Type B pancreatic cell (in vitro differentiated cells): Measurements from ENCODE around the gene STX5. TPM values are rescaled to one million over a fixed set of nuclear protein-coding genes. Genes with fewer than 3 reads are reported as not detected.
A peak's percentile ranks its signal among the peaks of the same experiment; 100 is the strongest.
"Not testable (repeated sequence)": the region's sequence is repeated elsewhere in the genome, so short reads cannot be mapped to it uniquely, and the experiment has no call there.

Source experiments
- DNase-seq: peaks from one replicate; pipeline ENCODE4 v3.0.0; 2021; ENCODE audit warnings: mixed read lengths; ENCODE audit not compliant: unreplicated experiment; ENCODE audit errors: extremely low spot score
- H3K27ac Mint-ChIP-seq: 2 replicates; pipeline ENCODE4 v1.8.0; 2021; ENCODE audit warnings: mild to moderate bottlenecking, mixed read lengths
- H3K27me3 Mint-ChIP-seq: 2 replicates; pipeline ENCODE4 v1.8.0; 2021; ENCODE audit warnings: mixed read lengths
- H3K36me3 Mint-ChIP-seq: 2 replicates; pipeline ENCODE4 v1.8.0; 2021; ENCODE audit warnings: mixed read lengths
- H3K4me1 Mint-ChIP-seq: one replicate; pipeline ENCODE4 v1.8.0; 2021; ENCODE audit warnings: mixed read lengths; ENCODE audit not compliant: unreplicated experiment
- H3K4me3 Mint-ChIP-seq: 2 replicates; pipeline ENCODE4 v1.8.0; 2021; ENCODE audit warnings: mild to moderate bottlenecking, mixed read lengths
- H3K9me3 Mint-ChIP-seq: 2 replicates; pipeline ENCODE4 v1.8.0; 2021; ENCODE audit warnings: mixed read lengths
- total RNA-seq: library from RNA; stranded (reverse); gene quantifications from 2 replicates; pipeline ENCODE4 v1.2.1, GENCODE V29; 2021; ENCODE audit warnings: low replicate concordance
- TF ChIP-seq, protein P1 (sequence below): fragments of 200-600 bp; sonication (generic); conservative IDR thresholded peaks from 2 replicates; pipeline ENCODE4 v1.5.0; 2021; ENCODE audit warnings: antibody characterized with exemption, mild to moderate bottlenecking

STX5 gene
- total RNA-seq, 1 donor from 2014 or later = 42.4 TPM

DNA sequence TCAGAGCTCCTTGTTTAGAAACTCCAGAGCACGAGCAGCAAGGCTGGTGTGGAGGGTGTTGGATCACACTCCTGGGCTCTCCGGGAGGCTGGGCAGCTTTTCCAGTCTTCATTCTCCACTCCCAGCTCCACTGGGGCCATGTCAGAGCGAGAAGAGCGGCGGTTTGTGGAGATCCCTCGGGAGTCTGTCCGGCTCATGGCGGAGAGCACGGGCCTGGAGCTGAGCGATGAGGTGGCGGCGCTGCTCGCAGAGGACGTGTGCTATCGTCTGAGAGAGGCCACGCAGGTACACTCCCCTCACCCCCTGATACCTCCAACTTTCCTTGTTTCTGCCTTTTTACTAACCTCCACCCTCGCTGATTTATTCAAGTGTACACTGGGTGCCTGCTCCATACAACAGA, 56.2 kb downstream of the STX5 start:
- TF ChIP-seq, protein P1, sequence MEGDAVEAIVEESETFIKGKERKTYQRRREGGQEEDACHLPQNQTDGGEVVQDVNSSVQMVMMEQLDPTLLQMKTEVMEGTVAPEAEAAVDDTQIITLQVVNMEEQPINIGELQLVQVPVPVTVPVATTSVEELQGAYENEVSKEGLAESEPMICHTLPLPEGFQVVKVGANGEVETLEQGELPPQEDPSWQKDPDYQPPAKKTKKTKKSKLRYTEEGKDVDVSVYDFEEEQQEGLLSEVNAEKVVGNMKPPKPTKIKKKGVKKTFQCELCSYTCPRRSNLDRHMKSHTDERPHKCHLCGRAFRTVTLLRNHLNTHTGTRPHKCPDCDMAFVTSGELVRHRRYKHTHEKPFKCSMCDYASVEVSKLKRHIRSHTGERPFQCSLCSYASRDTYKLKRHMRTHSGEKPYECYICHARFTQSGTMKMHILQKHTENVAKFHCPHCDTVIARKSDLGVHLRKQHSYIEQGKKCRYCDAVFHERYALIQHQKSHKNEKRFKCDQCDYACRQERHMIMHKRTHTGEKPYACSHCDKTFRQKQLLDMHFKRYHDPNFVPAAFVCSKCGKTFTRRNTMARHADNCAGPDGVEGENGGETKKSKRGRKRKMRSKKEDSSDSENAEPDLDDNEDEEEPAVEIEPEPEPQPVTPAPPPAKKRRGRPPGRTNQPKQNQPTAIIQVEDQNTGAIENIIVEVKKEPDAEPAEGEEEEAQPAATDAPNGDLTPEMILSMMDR = no peak
- Mint-ChIP-seq H3K27ac (no peak overlapping the region), H3K9me3 (no peaks in the 10 kb centered on the region), H3K4me3 (no peak overlapping the region), H3K4me1 (peaks cover 6% of the 10 kb centered on the region), H3K27me3 (no peaks in the 10 kb centered on the region), H3K36me3 (peaks cover 12% of the 10 kb centered on the region)
- no peak for DNase-seq

DNA sequence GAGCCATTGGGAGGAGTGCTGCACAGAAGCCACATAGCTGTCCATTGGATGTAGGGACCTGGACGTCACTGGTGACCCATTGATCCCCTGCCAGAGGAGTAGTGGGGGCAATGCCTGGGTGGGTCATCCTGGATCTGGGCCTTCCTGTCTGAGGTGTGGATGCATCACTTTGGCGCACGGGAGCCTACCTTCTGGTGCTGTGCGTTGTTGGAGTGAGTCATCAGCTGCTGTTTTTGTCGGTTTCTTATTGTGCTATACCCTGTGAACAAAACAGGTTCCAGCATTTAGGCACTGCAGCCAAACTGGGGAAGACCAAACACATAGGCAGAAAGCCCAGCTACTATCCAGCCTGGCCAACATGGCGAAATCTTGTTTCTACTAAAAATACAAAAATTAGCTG, 57.4 kb downstream of the STX5 start:
- Mint-ChIP-seq H3K4me1 (peaks cover 17% of the 10 kb centered on the region), H3K27ac (no peak overlapping the region), H3K4me3 (no peak overlapping the region), H3K27me3 (no peaks in the 10 kb centered on the region), H3K36me3 (peaks cover 12% of the 10 kb centered on the region), H3K9me3 (no peaks in the 10 kb centered on the region)
- TF ChIP-seq, protein P1 = no peak
- DNase-seq = no peak

- Mint-ChIP-seq H3K4me3 (peak within 1 kb of the TSS; percentile 90), H3K27ac (peak within 1 kb of the TSS; percentile 93), H3K36me3 (peaks cover 7% of the 10 kb centered on the region), H3K9me3 (no peaks in the 10 kb centered on the region), H3K4me1 (peaks cover 17% of the 10 kb centered on the region), H3K27me3 (no peaks in the 10 kb centered on the region)
- TF ChIP-seq, protein P1 = no peak
- peak; percentile 94 for DNase-seq
Measured at GRCh38 chr11:62771144-62772021, 60.5 kb downstream of the STX5 start, which contains the start of gene TAF6L. TAF6L (plus strand) TSS chr11:62771396; CDS start chr11:62775784, 4,388 bp downstream.

DNA sequence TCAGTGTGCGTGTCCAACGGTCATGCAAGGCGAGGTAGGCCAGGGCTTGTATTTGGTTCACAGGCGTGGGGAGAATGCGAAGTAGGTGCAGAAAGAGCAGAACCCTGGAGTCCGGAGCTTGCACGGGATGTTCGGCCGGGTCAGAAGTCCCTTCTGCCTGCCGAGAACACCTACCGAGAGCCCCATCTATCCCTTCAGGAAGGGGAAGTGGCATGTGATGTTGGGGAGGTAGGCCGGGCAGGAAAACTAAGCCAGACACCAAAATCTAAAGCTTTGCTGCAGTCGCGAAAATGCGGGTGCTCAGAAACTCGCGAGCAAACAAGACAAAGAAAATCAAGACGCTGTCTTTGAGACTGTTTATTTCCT, 61.1 kb downstream of the STX5 start:
- Mint-ChIP-seq H3K36me3 (peaks cover 8% of the 10 kb centered on the region), H3K4me1 (peaks cover 17% of the 10 kb centered on the region), H3K27ac (peak overlapping the region; percentile 93), H3K27me3 (no peaks in the 10 kb centered on the region), H3K9me3 (no peaks in the 10 kb centered on the region), H3K4me3 (peak overlapping the region; percentile 90)
- DNase-seq = no peak
- TF ChIP-seq, protein P1 = no peak

- not testable (repeated sequence) for H3K27ac Mint-ChIP-seq, H3K4me1 Mint-ChIP-seq, H3K36me3 Mint-ChIP-seq, H3K9me3 Mint-ChIP-seq, H3K27me3 Mint-ChIP-seq, DNase-seq
- peak overlapping the region; percentile 94 for H3K4me3 Mint-ChIP-seq
Measured at GRCh38 chr11:62760867-62761227, 71.0 kb downstream of the STX5 start.
